Activated gamma-delta T cell treated with anti-CD3 and anti-CD28 coated beads, Interleukin-2, amount 50 U/mL, for 16 hours (primary cell): ENCODE data around the gene POLR2A.

Experiments
- DNase-seq: peaks from one replicate; pipeline ENCODE4 v3.0.0-alpha.2; 2020; ENCODE audit warnings: low read depth

Gene POLR2A

GRCh38 chr17:7508846-7509245, 24.7 kb downstream of the POLR2A start:
- no peak for DNase-seq

- no peak for DNase-seq
Observed at GRCh38 chr17:7509937-7510336, 25.8 kb downstream of the POLR2A start.

GRCh38 chr17:7511108-7511507, 26.9 kb downstream of the POLR2A start:
- no peak for DNase-seq

- DNase-seq = no peak
Observed at GRCh38 chr17:7512105-7512504, 27.9 kb downstream of the POLR2A start.

- DNase-seq = no peak
Observed at GRCh38 chr17:7512824-7513540, 28.8 kb downstream of the POLR2A start.

- DNase-seq = no peak
Observed at GRCh38 chr17:7513850-7514419, 29.8 kb downstream of the POLR2A start.

GRCh38 chr17:7515911-7516610, 31.9 kb downstream of the POLR2A start:
- no peak for DNase-seq

GRCh38 chr17:7523033-7523432, 38.9 kb downstream of the POLR2A start:
- DNase-seq = no peak

GRCh38 chr17:7528842-7529241, 44.7 kb downstream of the POLR2A start:
- DNase-seq = no peak

GRCh38 chr17:7530023-7530900, 46.1 kb downstream of the POLR2A start:
- no peak for DNase-seq

GRCh38 chr17:7538050-7538449, 53.9 kb downstream of the POLR2A start:
- no peak for DNase-seq

- DNase-seq = no peak
Observed at GRCh38 chr17:7538891-7539545, 54.9 kb downstream of the POLR2A start.

- DNase-seq = no peak
Observed at GRCh38 chr17:7541074-7541621, 57.0 kb downstream of the POLR2A start.

GRCh38 chr17:7544911-7545310, 60.7 kb downstream of the POLR2A start:
- no peak for DNase-seq

- DNase-seq = peak; percentile 41
Observed at GRCh38 chr17:7548585-7549400, 64.6 kb downstream of the POLR2A start, which contains the start of gene TNFSF12. Gene TNFSF12 (plus strand): TSS chr17:7549058. CDS start chr17:7549154, 96 bp downstream.
